HepG2 (cell line): Measurements from ENCODE around the gene DNAI2. TPM values are rescaled to one million over a fixed set of nuclear protein-coding genes. Genes with fewer than 3 reads are reported as not detected.

Experiments used
- ATAC-seq: fragments of 200-7000 bp; cut with Tn5 transposase; 3 replicates; pipeline ENCODE4 v1.9.1; 2020; ENCODE audit warnings: mild to moderate bottlenecking, moderate library complexity
- BruUV-seq: library from RNA; stranded (reverse); fragments of 400-500 nt; replicated peaks from 2 replicates; lab custom pipeline; 2021; lab: Mats Ljungman, UMichigan
- CTCF ChIA-PET: fragments of 300-600 bp; formaldehyde crosslinking; extraction: SDS; loops from one replicate; lab custom pipeline; 2021; ENCODE audit warnings: low total read pairs, inconsistent platforms, low intra/inter-chr PET ratio; lab: Yijun Ruan, JAX
- POLR2A ChIA-PET: fragments of 350-600 bp; sonication (Branson Sonifier 250); formaldehyde crosslinking; loops from one replicate; lab custom pipeline; 2020; ENCODE audit warnings: antibody characterized with exemption, inconsistent platforms; lab: Yijun Ruan, JAX
- DNase-seq: peaks from one replicate; pipeline ENCODE4 v3.0.0-alpha.2; 2015; ENCODE audit warnings: low spot score
- FAIRE-seq: peaks from 3 replicates; lab custom pipeline; 2011; peaks lifted over from hg19 to GRCh38; lab: Jason Lieb, UNC
- H2AFZ ChIP-seq: one replicate; pipeline ENCODE4 v1.6.1; 2011; ENCODE audit warnings: low read length, inconsistent platforms
- H3K27ac ChIP-seq: fragments of 300-600 bp; 3 replicates; pipeline ENCODE4 v1.8.0; 2011; ENCODE audit warnings: mixed run types, mild to moderate bottlenecking, mixed read lengths, low read length, inconsistent platforms; ENCODE audit not compliant: insufficient read depth; ENCODE audit errors: extremely low read length
- H3K27me3 ChIP-seq, 2 experiments: fragments of 200-600 bp in 1 of 2; 2 replicates in 1 of 2; 3 replicates in 1 of 2; pipeline versions ENCODE4 v1.6.0 to v1.8.0; 2011; ENCODE audit warnings: low read length in 2 of 2, mild to moderate bottlenecking in 2 of 2, moderate library complexity in 2 of 2, inconsistent platforms in 1 of 2; ENCODE audit not compliant: insufficient read depth in 2 of 2, control insufficient read depth in 1 of 2
- H3K36me3 ChIP-seq, 2 experiments: fragments of 200-600 bp in 1 of 2; replicated peaks in 1 of 2; 2 replicates in 1 of 2; 3 replicates in 1 of 2; pipeline versions ENCODE4 v1.5.1 to v1.8.0; 2011; ENCODE audit warnings: low read length in 2 of 2, inconsistent platforms in 1 of 2; ENCODE audit not compliant: insufficient read depth in 2 of 2, control insufficient read depth in 1 of 2
- H3K4me1 ChIP-seq: 2 replicates; pipeline ENCODE4 v1.5.1; 2012; ENCODE audit warnings: low read length, inconsistent platforms; ENCODE audit not compliant: insufficient read depth
- H3K4me2 ChIP-seq: 2 replicates; pipeline ENCODE4 v1.6.0; 2011; ENCODE audit warnings: low read depth, low read length, inconsistent platforms
- H3K4me3 ChIP-seq, 3 experiments: fragments of 200-600 bp in 1 of 3; sonication (generic), shearing (Covaris generic) in 1 of 3; replicated peaks in 1 of 3; 2 replicates each; pipeline ENCODE4 v1.5.1; 2011 to 2016; ENCODE audit warnings: low read length in 3 of 3, inconsistent platforms in 2 of 3, low read depth in 2 of 3, mild to moderate bottlenecking in 2 of 3, control low read depth in 1 of 3, mixed read lengths in 1 of 3; ENCODE audit not compliant: insufficient read depth in 1 of 3
- H3K79me2 ChIP-seq: one replicate; pipeline ENCODE4 v1.6.1; 2011; ENCODE audit warnings: low read length, inconsistent platforms; ENCODE audit not compliant: insufficient read depth
- H3K9ac ChIP-seq: 2 replicates; pipeline ENCODE4 v1.6.0; 2011; ENCODE audit warnings: mild to moderate bottlenecking, low read depth, low read length, inconsistent platforms; ENCODE audit not compliant: insufficient read depth
- H3K9me3 ChIP-seq: 2 replicates; pipeline ENCODE4 v1.5.1; 2012; ENCODE audit warnings: mild to moderate bottlenecking, low read length
- H4K20me1 ChIP-seq: 2 replicates; pipeline ENCODE4 v1.6.0; 2011; ENCODE audit warnings: inconsistent platforms, mild to moderate bottlenecking, low read length, moderate library complexity; ENCODE audit not compliant: insufficient read depth
- ATF7 ChIP-seq, 2 experiments: fragments of 450-650 bp in 1 of 2; sonication (generic) in 1 of 2; formaldehyde crosslinking in 1 of 2; IDR thresholded peaks; 2 replicates each; pipeline versions ENCODE4 v1.4.0 to v1.6.1; 2016 to 2020; ENCODE audit warnings: antibody characterized with exemption in 1 of 2, mild to moderate bottlenecking in 1 of 2, missing genetic modification reagents in 1 of 2
- CREB1 ChIP-seq, 2 experiments: fragments of 450-650 bp in 1 of 2; IDR thresholded peaks; 2 replicates each; pipeline ENCODE4 v1.6.1; 2016 to 2017; ENCODE audit warnings: control low read depth in 1 of 2, mild to moderate bottlenecking in 1 of 2, missing compliant biosample characterization in 1 of 2, missing genetic modification characterization in 1 of 2
- NKX3-1 ChIP-seq: sonication (generic); formaldehyde crosslinking; IDR thresholded peaks from 2 replicates; pipeline ENCODE4 v1.5.0; 2020; ENCODE audit warnings: missing genetic modification reagents
- RFX5 ChIP-seq: IDR thresholded peaks from 2 replicates; pipeline ENCODE4 v1.6.1; 2011; ENCODE audit warnings: low read depth, low read length, improper control_type of control experiment
- ZFP36 ChIP-seq: fragments of 150-350 bp; IDR thresholded peaks from 2 replicates; pipeline ENCODE4 v1.6.1; 2018; ENCODE audit warnings: borderline replicate concordance, low read length, low read depth; ENCODE audit not compliant: partially characterized antibody
- ZNF737 ChIP-seq: sonication (generic); formaldehyde crosslinking; IDR thresholded peaks from 2 replicates; pipeline ENCODE4 v1.5.0; 2020; ENCODE audit warnings: missing genetic modification reagents, mild to moderate bottlenecking, borderline replicate concordance
- ZNF883 ChIP-seq: sonication (generic); formaldehyde crosslinking; IDR thresholded peaks from 2 replicates; pipeline ENCODE4 v1.5.1; 2020; ENCODE audit warnings: mild to moderate bottlenecking, missing genetic modification reagents; ENCODE audit errors: not compliant biosample characterization
- WGBS: methylation state at CpG from one replicate; pipeline ENCODE4 v1.1.6; 2017; ENCODE audit warnings: low lambda C conversion rate; 5-methylcytosine and 5-hydroxymethylcytosine counted together
- in situ Hi-C: cut with HindIII; loops from 2 replicates; pipeline ENCODE4 v1.10.0; 2017; ENCODE audit warnings: low pct_unique_long_range_greater_than_20kb; ENCODE audit not compliant: extremely low pct_ligation_motif_present
- intact Hi-C: fragments of 100-400 bp; cut with micrococcal nuclease; formaldehyde crosslinking; loops from one replicate; pipeline ENCODE4 v1.10.0; 2022; ENCODE audit not compliant: unreplicated experiment
- polyA plus RNA-seq, 8 experiments: library from polyadenylated mRNA; depleted of rRNA in 3 of 8; stranded (reverse) in 7 of 8; unstranded in 1 of 8; fragments of >200 nt; fragmentation: Illumina TruSeq in 4 of 8; extraction: Trizol in 4 of 8; gene quantifications; 2 replicates each; pipeline versions ENCODE4 v1.2.1 to v1.2.3, GENCODE V29; 2011 to 2016; ENCODE audit warnings: low read depth in 4 of 8, missing spikeins in 1 of 8, mixed read lengths in 1 of 8; ENCODE audit not compliant: insufficient read depth in 1 of 8
- total RNA-seq, 5 experiments: library from RNA; depleted of rRNA; stranded (reverse); fragments of >200 nt; fragmentation: Illumina TruSeq; extraction: Trizol; gene quantifications; 2 replicates each; pipeline ENCODE4 v1.2.3, GENCODE V29; 2016; ENCODE audit warnings: low read depth in 1 of 5
- TF ChIP-seq, protein P1 (sequence below): IDR thresholded peaks from 2 replicates; pipeline ENCODE4 v1.6.1; 2016; ENCODE audit warnings: missing biosample characterization, missing genetic modification reagents, low read depth

The DNAI2 gene
- total and polyA plus RNA-seq, 2 of the 13 experiments (the other 11 are each of a cell fraction or from before 2014, with no cell fraction given) = not detected

DNA sequence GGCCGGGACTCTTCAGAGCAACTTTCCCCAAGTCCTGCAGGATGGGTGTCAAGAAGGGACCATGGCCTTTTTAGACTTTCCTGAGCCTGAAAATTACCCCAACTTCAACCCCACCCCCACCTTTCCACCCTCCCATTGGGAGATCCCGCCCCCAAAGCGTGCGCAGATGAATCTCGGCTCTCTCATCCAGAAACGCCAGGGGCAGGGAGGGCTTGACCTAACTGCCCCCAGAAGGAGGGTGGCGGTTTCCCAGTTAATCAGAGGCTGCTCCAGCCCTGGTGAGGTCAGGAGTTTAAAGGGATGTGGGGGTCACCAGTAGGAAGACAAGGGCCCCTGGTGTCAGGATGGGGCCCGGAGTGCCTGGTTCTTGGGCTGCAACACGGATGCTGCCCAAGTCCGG is 52.5 kb downstream of the DNAI2 start:
- ChIA-PET CTCF (no interaction called here), POLR2A (no interaction called here)
- H3K4me3 ChIP-seq = peak overlapping the region in 1 of 3 experiments; percentile 26; a peak in 1 of 6 replicates
- FAIRE-seq = no peak
- no peaks in the 10 kb centered on the region for H4K20me1 ChIP-seq
- ATAC-seq = no peak
- H3K79me2 ChIP-seq = no peaks in the 10 kb centered on the region
- no peak overlapping the region for H3K9ac ChIP-seq
- TF ChIP-seq ZNF883 (no peak), RFX5 (no peak), ZNF737 (CRISPR knock-in tag) (no peak), CREB1 (IDR thresholded peaks at IDR 0.05) (no peak), CREB1 (CRISPR knock-in tag; IDR thresholded peaks at IDR 0.05) (no peak)
- TF ChIP-seq, protein P1, sequence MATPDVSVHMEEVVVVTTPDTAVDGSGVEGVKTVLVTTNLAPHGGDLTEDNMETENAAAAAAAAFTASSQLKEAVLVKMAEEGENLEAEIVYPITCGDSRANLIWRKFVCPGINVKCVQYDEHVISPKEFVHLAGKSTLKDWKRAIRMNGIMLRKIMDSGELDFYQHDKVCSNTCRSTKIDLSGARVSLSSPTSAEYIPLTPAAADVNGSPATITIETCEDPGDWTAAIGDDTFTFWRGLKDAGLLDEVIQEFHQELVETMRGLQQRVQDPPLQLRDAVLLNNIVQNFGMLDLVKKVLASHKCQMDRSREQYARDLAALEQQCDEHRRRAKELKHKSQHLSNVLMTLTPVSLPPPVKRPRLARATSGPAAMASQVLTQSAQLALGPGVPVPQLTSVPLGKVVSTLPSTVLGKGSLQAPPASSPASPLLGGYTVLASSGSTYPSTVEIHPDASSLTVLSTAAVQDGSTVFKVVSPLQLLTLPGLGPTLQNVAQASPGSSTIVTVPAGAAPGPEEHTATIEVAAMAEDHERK = no peak
- TF ChIP-seq, all 625 proteins: peak for 0
- no peak overlapping the region; the same call in 1 of the 2 replicates for H3K4me2 ChIP-seq
- no peaks in the 10 kb centered on the region for H3K9me3 ChIP-seq
- BruUV-seq = no TSS peak
- H2AFZ ChIP-seq = no peak overlapping the region
- peaks cover 11 to 79% of the 10 kb centered on the region in 2 experiments for H3K27me3 ChIP-seq
- in situ Hi-C loops = no loop called here
- WGBS = 36% methylated on average over 8 of the region's 10 CpGs
- no peak for DNase-seq
- no peaks in the 10 kb centered on the region for H3K36me3 ChIP-seq
- intact Hi-C loops = no loop called here
- H3K4me1 ChIP-seq = no peaks in the 10 kb centered on the region
- no peak overlapping the region for H3K27ac ChIP-seq

DNA sequence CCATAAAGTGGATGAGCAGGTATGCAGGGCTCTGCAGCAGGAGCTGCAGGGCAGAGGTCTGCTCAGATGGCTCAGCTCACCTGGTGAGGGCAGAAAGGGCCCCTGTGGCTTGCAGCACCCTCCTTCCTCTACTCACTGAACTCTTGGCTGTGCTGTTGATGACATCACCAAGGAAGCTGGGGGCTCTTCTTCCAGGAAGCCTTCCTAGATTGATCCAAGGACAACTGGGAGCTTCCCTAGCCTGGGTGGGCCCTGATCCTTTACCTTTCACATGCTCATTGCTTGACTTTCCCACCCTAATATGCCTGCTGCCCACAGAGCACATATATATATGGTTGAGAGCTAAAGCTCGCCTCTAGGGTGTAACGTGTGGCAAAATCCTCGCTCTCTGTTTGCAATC is 54.5 kb downstream of the DNAI2 start:
- H3K36me3 ChIP-seq = no peaks in the 10 kb centered on the region
- peak; percentile 51 for TF ChIP-seq ZFP36
- no peak for TF ChIP-seq NKX3-1
- TF ChIP-seq ATF7 (IDR thresholded peaks at IDR 0.05) = peak; percentile 50
- no peak for TF ChIP-seq ATF7 (CRISPR knock-in tag; IDR thresholded peaks at IDR 0.05)
- TF ChIP-seq, all 625 proteins: peak for 2
- Histone ChIP-seq H3K4me3 (no peak overlapping the region), H2AFZ (no peak overlapping the region), H3K9me3 (no peaks in the 10 kb centered on the region), H3K27ac (no peak overlapping the region), H3K9ac (no peak overlapping the region), H4K20me1 (no peaks in the 10 kb centered on the region), H3K4me1 (no peaks in the 10 kb centered on the region), H3K4me2 (no peak overlapping the region), H3K79me2 (no peaks in the 10 kb centered on the region), H3K27me3 (peaks cover 11 to 82% of the 10 kb centered on the region in 2 experiments)
- WGBS = 51% methylated on average over 3 of the region's 3 CpGs
- no TSS peak for BruUV-seq
- POLR2A ChIA-PET = no interaction called here
- DNase-seq (no peak), ATAC-seq (no peak), FAIRE-seq (no peak)
- CTCF ChIA-PET = no interaction called here
- intact Hi-C loops = no loop called here
- in situ Hi-C loops = no loop called here
